ENCODE measurements around the gene SNX10. TPM values are rescaled to one million over a fixed set of nuclear protein-coding genes. Genes with fewer than 3 reads are reported as not detected.

SNX10 gene
- total and polyA plus RNA-seq, 2 of the 4 experiments (the other 2 are of a cell fraction): not detected

DNA sequence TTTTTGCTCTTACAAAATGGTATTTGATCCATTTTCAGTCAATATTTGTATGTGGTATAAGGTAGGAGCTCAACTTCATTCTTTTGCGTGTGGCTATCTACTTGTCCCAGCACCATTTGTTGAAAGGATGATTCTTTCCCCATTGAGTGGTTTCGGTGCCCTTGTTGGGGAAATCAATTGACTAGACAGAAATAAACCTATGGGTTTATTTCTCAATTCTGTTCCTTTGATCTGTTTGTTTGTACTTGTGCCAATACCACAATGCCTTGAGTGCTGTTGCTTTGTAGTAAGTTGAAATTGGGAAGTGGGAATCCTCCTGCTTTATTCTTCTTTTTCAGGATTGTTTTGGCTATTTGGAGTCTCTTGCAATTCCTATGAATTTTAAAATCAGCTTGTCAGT is 41.0 kb downstream of the SNX10 start:
- TF ChIP-seq SMC3 (IDR thresholded peaks at IDR 0.05; ENCODE audit: low read depth, low read length) (no peak), CHD1 (IDR thresholded peaks at IDR 0.05; ENCODE audit: low read depth, low read length) (no peak), POLR2A (IDR thresholded peaks at IDR 0.05; ENCODE audit: low read depth, low read length) (no peak), BHLHE40 (IDR thresholded peaks at IDR 0.05; ENCODE audit: low read depth, low read length) (no peak), RFX5 (IDR thresholded peaks at IDR 0.05; ENCODE audit: low read depth, low read length) (no peak), MXI1 (IDR thresholded peaks at IDR 0.05; ENCODE audit: borderline replicate concordance, low read depth, low read length) (no peak), MAFK (IDR thresholded peaks at IDR 0.05; ENCODE audit: low read depth, low read length) (no peak)
- TF ChIP-seq, protein P1, sequence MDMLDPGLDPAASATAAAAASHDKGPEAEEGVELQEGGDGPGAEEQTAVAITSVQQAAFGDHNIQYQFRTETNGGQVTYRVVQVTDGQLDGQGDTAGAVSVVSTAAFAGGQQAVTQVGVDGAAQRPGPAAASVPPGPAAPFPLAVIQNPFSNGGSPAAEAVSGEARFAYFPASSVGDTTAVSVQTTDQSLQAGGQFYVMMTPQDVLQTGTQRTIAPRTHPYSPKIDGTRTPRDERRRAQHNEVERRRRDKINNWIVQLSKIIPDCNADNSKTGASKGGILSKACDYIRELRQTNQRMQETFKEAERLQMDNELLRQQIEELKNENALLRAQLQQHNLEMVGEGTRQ (IDR thresholded peaks at IDR 0.05; ENCODE audit: low read depth, low read length): no peak
- DNase-seq: no peak
- Histone ChIP-seq H4K20me1 (ENCODE audit: insufficient read depth, low read length) (no peaks in the 10 kb centered on the region), H2AK9ac (replicated peaks; ENCODE audit: low read depth, low read length, poor library complexity) (no peak overlapping the region), H2AK5ac (ENCODE audit: low read depth, low read length) (no peak overlapping the region), H3K14ac (replicated peaks; ENCODE audit: low read depth, low read length) (no peak overlapping the region), H3K56ac (ENCODE audit: extremely low read depth, insufficient read depth, low read length) (no peak overlapping the region), H2BK15ac (ENCODE audit: low read depth, low read length) (no peak overlapping the region), H3K9ac (ENCODE audit: low read depth, low read length) (no peak overlapping the region), H3K36me3 (ENCODE audit: control insufficient read depth, insufficient read depth, low read length) (no peaks in the 10 kb centered on the region), H4K91ac (ENCODE audit: insufficient read depth, low read depth, low read length) (no peak overlapping the region), H4K8ac (ENCODE audit: low read depth in 2 of 2, low read length in 2 of 2) (no peak overlapping the region), H3K9me3 (ENCODE audit: control insufficient read depth, insufficient read depth, low read length) (no peaks in the 10 kb centered on the region), H2BK5ac (ENCODE audit: low read depth, low read length, poor library complexity, severe bottlenecking) (no peak overlapping the region), H3K18ac (ENCODE audit: low read depth, low read length) (no peak overlapping the region), H3K4me3 (ENCODE audit: insufficient read depth, low read depth, low read length) (no peak overlapping the region), H3K4me2 (ENCODE audit: low read depth, low read length) (no peak overlapping the region), H3K27me3 (ENCODE audit: control insufficient read depth, insufficient read depth, low read length) (no peaks in the 10 kb centered on the region), H3K9me1 (ENCODE audit: insufficient read depth, low read length) (no peaks in the 10 kb centered on the region), H3K79me1 (ENCODE audit: low read depth in 1 of 2, low read length in 2 of 2) (no peaks in the 10 kb centered on the region), H2BK20ac (ENCODE audit: low read depth, low read length) (no peak overlapping the region), H3K23ac (ENCODE audit: low read depth, low read length) (no peak overlapping the region), H2BK120ac (ENCODE audit: low read depth, low read length) (no peak overlapping the region), H2AFZ (replicated peaks; ENCODE audit: low read length, poor library complexity) (no peak overlapping the region), H3K4ac (ENCODE audit: low read depth, low read length) (no peak overlapping the region), H4K5ac (ENCODE audit: low read depth, low read length) (no peak overlapping the region), H3K4me1 (ENCODE audit: control insufficient read depth, insufficient read depth, low read length) (no peaks in the 10 kb centered on the region), H3K27ac (ENCODE audit: insufficient read depth, low read length) (no peak overlapping the region)
- no TSS peak for BruUV-seq (replicated peaks)
- POLR2A ChIA-PET (ENCODE audit: unreplicated experiment): no interaction called here
- intact Hi-C loops (cut with micrococcal nuclease) (no loop called here), in situ Hi-C loops (cut with MboI; ENCODE audit: low sequenced_read_pairs) (no loop called here), dilution Hi-C loops (cut with HindIII; ENCODE audit: low sequenced_read_pairs, unreplicated experiment) (no loop called here)
- CTCF ChIA-PET: interaction anchor here (0.6 kb wide), 1 partner anchor 14 kb away, joined by 3 read pairs; no protein-coding TSS in a partner anchor
- WGBS, 2 experiments (ENCODE audit: extremely low coverage in 2 of 2, insufficient read length in 1 of 2): no CpG with 5 or more reads among the region's 2 CpGs
- ATAC-seq (ENCODE audit: low read depth): no peak

All from IMR-90 (cell line).